Erythroblast (primary cell): ENCODE data around the gene CCDC12.

Experiments used
- GATA1 ChIP-seq: IDR thresholded peaks from 2 replicates; pipeline ENCODE4 v1.6.1; 2011; ENCODE audit warnings: low read depth, mild to moderate bottlenecking, control low read depth, low read length, moderate library complexity
- POLR2A ChIP-seq: IDR thresholded peaks from 2 replicates; pipeline ENCODE4 v1.6.1; 2011; ENCODE audit warnings: mild to moderate bottlenecking, low read length

GRCh38 chr3:46987743-46988401, 11.3 kb upstream of the CCDC12 start:
- TF ChIP-seq POLR2A = peak; percentile 29
- no peak for TF ChIP-seq GATA1
